Measurements from ENCODE around the gene NDUFS7. TPM values are rescaled to one million over a fixed set of nuclear protein-coding genes. Genes with fewer than 3 reads are reported as not detected.

NDUFS7 gene
- total and polyA plus RNA-seq, 12 donors: 4.7 to 286 (median 148) TPM

DNA sequence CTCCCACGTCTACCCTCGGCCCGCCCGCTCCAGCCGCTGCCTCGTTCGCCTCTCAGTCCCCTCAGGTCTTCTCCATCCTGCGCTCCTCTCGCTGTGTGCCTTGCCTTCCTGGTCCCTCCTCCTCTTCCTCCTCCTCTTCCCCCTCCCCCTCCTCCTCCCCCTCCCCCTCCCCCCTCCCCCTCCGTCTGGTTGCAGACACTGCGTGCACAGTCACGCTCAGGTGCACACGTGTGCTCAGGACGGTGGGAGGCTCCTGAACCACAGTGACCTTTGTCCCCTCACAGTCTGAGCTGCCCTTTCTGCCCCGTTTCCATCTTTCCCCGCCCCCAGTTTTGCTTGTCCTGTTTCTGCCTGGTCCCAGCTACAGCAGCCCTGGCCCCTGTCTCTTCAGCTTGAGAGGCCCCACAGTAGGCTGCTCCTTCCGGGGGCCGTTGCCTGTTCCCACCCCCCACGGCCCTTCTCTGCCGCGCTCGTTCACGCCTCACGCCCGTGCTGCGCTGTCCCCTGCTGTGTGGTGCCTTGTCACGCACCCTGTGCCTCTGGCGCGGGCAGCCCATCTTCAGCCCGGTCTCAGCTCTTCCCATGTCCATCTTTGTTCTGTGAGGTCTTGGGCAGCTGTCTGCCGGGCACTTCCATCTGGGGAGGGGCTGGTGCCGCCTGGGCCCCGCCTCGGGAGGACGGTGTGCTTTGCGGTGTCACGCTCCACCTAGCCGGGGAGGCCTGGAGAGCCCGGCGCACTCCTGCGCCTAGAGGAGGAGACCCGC is 40.7 kb downstream of the NDUFS7 start:
- Histone ChIP-seq H3K4me1 (replicated peaks in 1 of 2) (peaks cover 8 to 35% of the 10 kb centered on the region in 2 donors), H3K27ac (peak overlapping the region in 2 of 5 donors; percentile 55 to 68), H3K36me3 (replicated peaks in 1 of 2) (peaks cover 0 to 73% of the 10 kb centered on the region in 2 donors), H3K9me3 (replicated peaks in 1 of 3) (no peaks in the 10 kb centered on the region), H3K4me3 (no peak overlapping the region), H3K27me3 (no peaks in the 10 kb centered on the region)
- intact Hi-C loops (cut with DNase I): no loop called here
- no peak for DNase-seq
- TF ChIP-seq, protein P1, sequence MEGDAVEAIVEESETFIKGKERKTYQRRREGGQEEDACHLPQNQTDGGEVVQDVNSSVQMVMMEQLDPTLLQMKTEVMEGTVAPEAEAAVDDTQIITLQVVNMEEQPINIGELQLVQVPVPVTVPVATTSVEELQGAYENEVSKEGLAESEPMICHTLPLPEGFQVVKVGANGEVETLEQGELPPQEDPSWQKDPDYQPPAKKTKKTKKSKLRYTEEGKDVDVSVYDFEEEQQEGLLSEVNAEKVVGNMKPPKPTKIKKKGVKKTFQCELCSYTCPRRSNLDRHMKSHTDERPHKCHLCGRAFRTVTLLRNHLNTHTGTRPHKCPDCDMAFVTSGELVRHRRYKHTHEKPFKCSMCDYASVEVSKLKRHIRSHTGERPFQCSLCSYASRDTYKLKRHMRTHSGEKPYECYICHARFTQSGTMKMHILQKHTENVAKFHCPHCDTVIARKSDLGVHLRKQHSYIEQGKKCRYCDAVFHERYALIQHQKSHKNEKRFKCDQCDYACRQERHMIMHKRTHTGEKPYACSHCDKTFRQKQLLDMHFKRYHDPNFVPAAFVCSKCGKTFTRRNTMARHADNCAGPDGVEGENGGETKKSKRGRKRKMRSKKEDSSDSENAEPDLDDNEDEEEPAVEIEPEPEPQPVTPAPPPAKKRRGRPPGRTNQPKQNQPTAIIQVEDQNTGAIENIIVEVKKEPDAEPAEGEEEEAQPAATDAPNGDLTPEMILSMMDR (IDR thresholded peaks at IDR 0.05): no peak
- no peak for TF ChIP-seq POLR2A (IDR thresholded peaks at IDR 0.05)
- WGBS, 4 donors: 82 to 87% (median 84%) methylated on average over 34 to 41 of the region's 42 CpGs

GRCh38 chr19:1425102-1425837 is 41.6 kb downstream of the NDUFS7 start:
- Histone ChIP-seq H3K9me3 (replicated peaks in 1 of 3) (no peaks in the 10 kb centered on the region), H3K27ac (peak overlapping the region in 3 of 5 donors; percentile 20 to 71 (median 68)), H3K27me3 (no peaks in the 10 kb centered on the region), H3K36me3 (replicated peaks in 1 of 2) (peaks cover 0 to 78% of the 10 kb centered on the region in 2 donors), H3K4me1 (replicated peaks in 1 of 2) (peaks cover 8 to 41% of the 10 kb centered on the region in 2 donors), H3K4me3 (no peak overlapping the region)
- TF ChIP-seq POLR2A (IDR thresholded peaks at IDR 0.05): peak in 1 of 2 donors; percentile 62
- TF ChIP-seq, protein P1 (IDR thresholded peaks at IDR 0.05): no peak
- DNase-seq: peak; percentile 66 to 92 (median 78)
- WGBS, 4 donors: 49 to 81% (median 61%) methylated on average over 19 to 33 of the region's 33 CpGs
- intact Hi-C loops (cut with DNase I): no loop called here

- no peak for DNase-seq
- TF ChIP-seq POLR2A (IDR thresholded peaks at IDR 0.05): no peak
- TF ChIP-seq, protein P1 (IDR thresholded peaks at IDR 0.05): no peak
- Histone ChIP-seq H3K4me1 (replicated peaks in 1 of 2) (peaks cover 8 to 41% of the 10 kb centered on the region in 2 donors), H3K27ac (peak overlapping the region in 2 of 5 donors; percentile 68 to 71), H3K36me3 (replicated peaks in 1 of 2) (peaks cover 0 to 78% of the 10 kb centered on the region in 2 donors), H3K9me3 (replicated peaks in 1 of 3) (no peaks in the 10 kb centered on the region), H3K4me3 (no peak overlapping the region), H3K27me3 (no peaks in the 10 kb centered on the region)
- 81 to 92% (median 84%) methylated on average over 9 to 14 of the region's 14 CpGs for WGBS, 4 donors
- intact Hi-C loops (cut with DNase I): no loop called here
Measured at GRCh38 chr19:1425902-1426301, 42.2 kb downstream of the NDUFS7 start.

- Histone ChIP-seq H3K36me3 (replicated peaks in 1 of 2) (peaks cover 0 to 78% of the 10 kb centered on the region in 2 donors), H3K9me3 (replicated peaks in 1 of 3) (no peaks in the 10 kb centered on the region), H3K27me3 (no peaks in the 10 kb centered on the region), H3K4me3 (no peak overlapping the region), H3K4me1 (replicated peaks in 1 of 2) (peaks cover 8 to 37% of the 10 kb centered on the region in 2 donors), H3K27ac (no peak overlapping the region)
- 82 to 91% (median 87%) methylated on average over 8 to 9 of the region's 9 CpGs for WGBS, 4 donors
- no peak for DNase-seq
- intact Hi-C loops (cut with DNase I): no loop called here
- TF ChIP-seq, protein P1 (IDR thresholded peaks at IDR 0.05): no peak
- no peak for TF ChIP-seq POLR2A (IDR thresholded peaks at IDR 0.05)
Measured at GRCh38 chr19:1426736-1427135, 43.0 kb downstream of the NDUFS7 start.
